GM19238 (cell line): ENCODE measurements around the gene UBE2L3.
"Not testable (repeated sequence)": the region's sequence is repeated elsewhere in the genome, so short reads cannot be mapped to it uniquely, and the experiment has no call there.

Experiments used
- DNase-seq: peaks from one replicate; pipeline ENCODE4 v3.0.0; 2011; ENCODE audit warnings: low spot score; ENCODE audit not compliant: insufficient read length

Gene UBE2L3

DNA sequence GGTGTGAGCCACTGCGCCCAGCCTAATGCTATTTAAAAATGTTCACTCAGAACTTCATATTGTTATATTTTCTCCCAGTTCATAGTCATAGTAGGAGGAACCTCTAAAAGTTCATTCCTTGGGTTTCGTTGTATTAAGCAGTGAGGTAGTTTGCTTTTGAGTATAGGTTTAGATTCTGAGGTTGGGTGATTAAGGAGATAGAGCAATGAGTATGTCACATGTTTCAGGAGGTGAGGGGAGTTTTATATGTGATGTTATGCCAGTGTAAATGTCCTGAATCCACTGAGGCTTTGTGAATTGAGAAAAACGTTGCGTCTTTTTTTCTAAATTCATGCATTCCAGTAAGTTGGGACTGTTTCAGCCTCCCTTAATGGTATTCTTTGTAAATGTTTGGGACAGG, 4.2 kb downstream of the UBE2L3 start:
- no peak for DNase-seq

DNA sequence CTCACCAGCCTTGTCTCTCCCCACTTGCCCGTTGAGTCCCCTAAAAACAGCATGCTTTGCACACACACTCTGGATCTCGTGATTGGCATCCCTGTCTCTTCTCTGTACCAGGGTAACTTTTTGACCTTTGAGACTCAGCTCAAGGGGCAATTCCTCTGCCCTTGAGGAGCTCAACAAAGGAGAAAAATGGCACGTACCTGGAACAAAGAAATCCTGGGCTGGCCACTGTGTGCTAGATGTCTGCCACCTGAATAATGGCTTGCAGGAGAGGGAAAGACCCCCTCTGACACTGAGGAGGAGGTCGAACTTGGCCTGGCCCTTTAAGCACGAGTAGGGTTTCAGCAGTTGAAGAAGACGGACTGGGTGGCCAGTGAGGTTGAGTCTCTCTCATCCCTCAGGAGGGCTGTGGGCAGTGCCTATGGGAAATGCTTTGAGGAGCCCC, 5.8 kb downstream of the UBE2L3 start:
- no peak for DNase-seq

DNA sequence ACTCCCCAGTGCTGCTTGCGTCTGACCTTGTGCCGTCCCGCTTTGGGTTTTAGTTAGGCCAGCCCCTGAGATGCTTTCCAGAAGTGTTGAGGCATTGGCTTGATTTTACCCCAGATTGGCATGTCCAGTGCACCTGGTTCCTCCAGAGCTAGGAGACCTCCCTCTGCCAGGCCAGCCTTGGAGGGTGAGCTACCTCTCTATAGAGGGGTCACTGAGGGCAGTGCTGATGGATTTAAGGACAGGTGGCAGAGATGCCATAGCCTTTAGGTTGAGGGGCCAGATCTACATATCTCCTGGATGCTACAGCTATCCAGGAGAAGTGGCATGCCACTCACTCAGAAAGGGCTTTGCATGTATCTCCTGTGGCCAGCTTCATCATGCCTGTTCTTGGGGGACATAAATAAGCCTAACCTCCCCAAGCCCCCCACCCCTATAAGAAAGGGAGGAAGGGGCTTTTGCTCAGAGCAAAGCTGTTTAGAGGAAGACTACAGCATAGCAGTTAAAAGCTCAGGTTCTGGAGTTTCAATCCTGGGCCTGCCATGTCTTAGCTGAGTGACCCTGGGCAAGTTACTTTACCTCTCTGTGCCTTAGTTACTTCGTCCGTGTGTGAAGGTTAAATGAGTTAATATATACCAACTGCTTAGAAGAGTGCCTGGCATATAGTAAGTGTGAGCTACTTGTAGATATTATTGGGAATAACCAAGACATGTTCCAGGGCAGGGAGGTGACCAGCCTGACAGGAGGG, 6.4 kb downstream of the UBE2L3 start:
- DNase-seq = no peak

DNA sequence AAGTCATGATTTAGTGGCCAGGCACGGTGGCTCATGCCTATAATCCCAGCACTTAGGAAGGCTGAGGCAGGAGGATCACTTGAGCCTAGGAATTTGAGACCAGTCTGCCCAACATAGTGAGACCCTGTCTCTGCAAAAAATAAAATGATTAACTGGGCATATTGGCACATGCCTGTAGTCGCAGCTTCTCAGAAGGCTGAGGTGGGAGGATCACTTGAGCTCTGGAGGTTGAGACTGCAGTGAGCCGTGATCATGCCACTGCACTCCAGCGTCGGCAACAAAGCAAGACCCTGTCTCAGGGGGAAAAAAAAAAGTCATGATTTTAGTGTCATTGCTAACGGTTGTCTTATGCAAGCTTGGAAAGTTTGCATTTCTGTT, 11.9 kb downstream of the UBE2L3 start:
- no peak for DNase-seq

DNA sequence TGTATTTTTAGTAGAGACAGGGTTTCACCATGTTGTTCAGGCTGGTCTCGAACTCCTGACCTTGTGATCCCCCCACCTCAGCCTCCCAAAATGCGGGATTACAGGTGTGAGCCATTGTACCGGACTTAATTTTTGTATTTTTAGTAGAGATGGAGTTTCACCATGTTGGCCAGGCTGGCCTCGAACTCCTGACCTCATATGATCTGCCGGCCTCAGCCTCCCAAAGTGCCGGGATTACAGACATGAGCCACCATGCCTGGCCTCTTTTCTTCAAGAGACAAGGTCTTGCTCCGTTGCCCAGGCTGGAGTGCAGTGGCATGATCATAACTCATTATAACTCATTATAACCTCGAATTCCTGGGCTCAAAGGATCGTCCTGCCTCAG, 13.1 kb downstream of the UBE2L3 start:
- not testable (repeated sequence) for DNase-seq

DNA sequence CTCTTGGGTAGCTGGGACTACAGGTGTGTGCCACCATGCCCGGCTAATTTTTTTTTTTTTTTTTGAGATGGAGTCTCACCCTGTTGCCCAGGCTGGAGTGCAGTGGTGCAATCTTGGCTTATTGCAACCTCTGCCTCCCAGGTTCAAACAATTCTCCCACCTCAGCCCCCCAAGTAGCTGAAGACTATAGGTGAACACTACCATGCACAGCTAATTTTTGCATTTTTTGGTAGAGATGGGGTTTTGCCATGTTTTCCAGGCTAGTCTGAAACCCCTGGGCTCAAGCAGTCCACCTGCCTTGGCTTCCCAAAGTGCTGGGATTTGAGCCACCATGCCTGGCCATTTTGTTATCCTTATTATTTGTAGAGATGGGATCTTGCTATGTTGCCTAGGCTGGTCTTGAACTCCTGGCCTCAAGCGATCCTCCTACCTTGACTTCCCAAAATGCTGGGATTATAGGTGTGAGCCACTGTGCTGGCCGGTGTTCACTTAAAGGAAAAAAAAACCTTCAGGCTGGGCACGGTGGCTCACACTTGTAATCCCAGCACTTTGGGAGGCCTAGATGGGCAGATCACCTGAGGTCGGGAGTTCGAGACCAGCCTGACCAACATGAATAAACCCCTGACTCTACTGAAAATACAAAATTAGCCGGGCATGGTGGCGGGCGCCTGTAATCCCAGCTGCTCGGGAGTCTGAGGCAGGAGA, 13.6 kb downstream of the UBE2L3 start:
- DNase-seq = not testable (repeated sequence)

DNA sequence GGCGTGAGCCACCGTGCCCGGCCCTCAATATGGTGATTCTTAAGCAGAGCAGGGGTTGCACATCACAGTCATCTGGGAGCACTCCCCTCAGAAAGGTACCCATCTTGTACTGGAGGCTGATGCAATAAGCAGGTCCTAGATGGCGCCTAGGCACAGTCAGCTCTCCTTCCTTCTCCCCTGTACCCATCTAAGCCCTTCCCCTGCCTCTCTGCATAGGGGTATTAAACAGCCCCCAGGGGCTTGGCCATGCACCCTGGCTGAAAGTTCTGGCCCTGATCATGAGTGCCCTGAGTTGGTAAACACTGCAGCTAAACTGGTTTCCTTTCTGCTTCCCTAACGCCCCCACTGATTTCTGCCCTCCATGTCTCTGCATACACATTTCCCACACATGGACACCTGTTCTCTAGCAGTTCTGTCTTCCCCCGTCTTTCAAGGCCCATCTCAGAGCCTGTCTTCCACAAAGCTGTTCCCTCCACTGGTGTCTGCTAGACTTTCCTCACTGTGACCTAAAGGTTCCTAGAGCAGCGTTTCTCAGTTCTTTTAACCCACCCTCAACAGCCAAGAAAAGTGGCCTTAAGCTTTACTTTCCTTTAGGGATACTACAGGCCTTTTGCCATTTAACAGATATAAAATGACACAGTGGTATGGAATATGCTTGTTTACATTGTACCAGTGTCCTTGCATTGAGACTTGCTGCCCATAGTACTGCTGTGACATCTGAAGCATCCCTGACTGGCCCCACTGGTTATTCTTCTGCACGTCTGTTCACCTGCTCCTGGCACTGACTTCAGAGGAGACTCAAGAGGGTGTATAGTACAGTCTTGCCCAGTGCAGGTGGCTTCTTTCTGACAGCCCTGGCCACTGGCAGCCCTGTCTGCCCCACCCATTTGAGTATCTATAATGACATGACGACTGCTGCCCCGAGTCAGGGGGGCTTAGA, 15.6 kb downstream of the UBE2L3 start:
- DNase-seq = no peak

DNA sequence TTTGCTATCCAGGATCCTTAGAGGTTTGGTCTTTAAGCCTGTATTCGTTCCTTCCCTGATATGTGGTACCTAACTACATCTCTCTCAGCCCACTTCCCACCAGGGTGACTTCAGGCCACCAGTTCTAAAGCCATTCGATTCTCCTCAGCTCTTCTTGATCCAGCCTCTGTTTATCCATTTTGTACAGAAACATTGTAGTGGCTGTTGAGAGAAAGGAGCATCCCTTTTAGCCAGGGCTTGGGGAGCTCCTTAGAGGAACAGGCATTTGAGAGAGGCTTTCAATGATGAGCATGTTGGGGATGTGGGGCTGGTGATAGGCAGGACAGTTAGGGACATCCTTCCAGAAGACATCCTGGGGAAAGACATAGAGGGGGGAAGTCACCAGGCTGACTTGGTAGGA, 17.9 kb downstream of the UBE2L3 start:
- no peak for DNase-seq

DNA sequence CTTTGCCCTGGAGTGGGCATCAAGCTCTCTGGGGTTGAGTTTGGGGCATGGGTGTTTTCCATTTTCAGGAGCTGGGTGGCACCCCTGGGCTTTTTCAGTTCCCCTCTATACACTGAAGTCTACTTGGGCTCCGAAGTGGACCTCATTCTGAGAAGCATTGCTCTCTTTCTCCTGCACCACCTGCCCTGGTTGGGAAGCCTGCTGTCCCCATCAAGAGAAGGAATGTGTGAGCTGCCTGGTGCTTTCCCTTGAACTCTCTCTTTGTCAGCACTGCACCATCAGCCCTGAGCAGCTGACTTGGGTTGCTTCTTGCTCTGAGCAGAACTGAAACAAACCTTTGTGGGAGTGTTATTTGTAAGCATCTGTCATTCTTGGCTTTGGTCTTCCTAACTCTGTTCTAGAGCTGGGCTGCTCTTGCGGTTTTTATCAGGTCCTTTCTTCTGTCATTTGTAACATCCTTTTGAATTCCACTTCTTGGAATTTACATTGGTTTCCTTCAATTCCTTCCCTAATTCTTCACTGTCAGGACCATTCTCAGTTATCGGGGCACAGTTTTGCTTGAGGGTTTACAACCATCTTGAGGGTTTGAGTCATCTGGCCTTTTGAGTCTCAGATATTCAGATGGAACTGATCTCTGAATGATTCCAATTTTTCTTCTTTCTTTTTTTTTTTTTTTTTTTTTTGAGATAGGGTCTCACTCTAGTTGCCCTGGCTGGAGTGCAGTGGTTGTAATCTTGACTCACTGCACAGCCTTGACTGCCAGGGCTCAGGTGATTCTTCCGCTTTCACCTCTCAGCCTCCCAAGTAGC, 20.5 kb downstream of the UBE2L3 start:
- peak; percentile 74 for DNase-seq

DNA sequence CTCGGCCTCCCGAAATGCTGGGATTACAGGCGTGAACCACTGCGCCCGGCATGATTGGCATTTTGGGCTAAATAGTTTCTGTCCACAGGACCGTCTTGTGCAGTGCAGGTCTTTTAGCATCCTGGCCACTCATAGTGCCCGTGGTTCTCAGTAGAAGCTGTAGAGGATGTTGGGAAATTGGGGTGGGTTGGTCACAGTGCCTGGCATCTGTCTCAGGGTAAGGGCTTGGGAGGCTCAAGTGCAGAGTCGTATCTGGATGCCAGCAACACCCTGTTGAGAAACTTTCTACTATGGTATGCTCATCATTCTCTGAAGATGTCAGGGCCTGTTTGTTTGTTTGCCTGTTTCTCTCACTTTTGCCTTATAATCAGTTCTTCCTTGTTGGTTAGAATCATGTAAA, 21.9 kb downstream of the UBE2L3 start:
- DNase-seq = no peak

DNA sequence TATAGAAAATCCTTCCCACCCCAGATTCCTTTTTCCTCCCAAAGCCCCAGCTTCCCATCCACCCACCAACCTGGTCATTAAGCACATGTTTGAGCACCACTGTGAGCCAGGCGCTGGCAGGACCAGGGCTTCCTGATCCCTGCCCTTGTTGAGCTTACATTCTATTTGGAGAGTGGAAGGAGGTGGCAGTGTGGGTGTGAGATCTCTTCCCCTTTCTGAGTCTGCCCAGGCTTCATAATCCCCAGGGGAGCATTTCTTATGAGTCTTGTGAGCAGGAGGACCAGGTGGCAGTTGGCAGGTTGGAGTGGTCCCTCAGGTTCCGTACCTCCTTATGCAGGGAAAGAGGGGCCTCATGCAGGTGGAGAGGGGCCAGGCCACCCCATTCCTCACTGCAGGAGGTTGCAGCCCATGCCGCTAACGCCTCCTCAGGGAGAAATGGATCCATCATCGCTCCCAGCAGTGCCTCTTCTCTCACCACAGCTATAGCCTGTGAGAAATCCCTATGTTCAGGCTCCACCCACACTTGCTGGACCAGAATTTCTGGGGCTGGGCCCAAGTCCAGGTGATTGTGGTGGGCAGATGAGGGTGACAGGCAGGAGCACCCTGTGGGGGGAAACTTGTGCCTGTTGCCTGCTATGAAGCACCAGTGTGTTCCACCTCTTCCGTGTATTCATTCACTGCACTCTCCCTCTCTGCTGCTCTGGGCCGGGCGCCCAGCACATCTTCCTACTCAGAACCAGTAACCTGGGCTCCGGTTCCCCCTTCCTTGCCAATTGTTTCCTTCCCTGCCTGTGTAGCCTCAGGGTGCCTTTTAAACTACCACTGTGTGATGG, 23.5 kb downstream of the UBE2L3 start:
- no peak for DNase-seq

DNA sequence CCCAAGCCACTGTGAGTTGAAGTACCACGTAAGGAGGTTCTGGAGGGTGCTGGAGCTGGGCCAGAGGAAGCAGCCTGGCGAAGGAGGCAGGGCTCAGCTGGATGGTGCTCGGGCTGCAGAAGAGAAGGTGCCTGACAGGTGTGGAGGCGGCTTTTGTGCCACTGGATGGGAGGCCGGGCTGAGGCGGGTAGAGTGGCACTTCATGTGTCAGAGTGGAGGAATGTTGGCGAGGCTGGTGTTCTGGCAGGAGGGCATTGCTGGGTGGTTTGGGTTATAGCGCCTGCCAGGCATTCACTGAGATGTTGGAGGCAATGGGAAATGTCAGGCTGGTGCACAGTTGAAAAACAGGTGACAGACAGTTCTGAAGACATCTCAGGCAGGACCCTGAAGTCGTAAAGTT, 24.2 kb downstream of the UBE2L3 start:
- no peak for DNase-seq

DNA sequence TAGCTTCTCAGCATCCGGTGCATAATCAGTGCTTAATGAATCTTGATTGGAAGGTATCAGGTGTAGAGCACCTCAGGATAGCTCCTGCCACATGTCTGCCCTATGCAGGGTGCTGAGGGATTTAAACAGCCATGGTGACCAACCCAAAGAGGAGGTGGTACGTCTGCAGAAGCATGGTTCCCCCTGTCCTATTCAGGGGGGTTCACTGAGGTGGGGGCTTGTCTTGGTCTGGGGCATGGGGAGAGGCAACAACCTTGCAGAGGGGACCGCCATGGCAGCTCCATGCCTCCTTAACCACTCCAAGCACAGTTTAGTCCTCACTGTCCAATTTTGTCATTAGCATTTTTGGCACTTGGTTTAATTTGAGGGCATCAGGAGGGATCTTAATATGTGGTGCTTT, 24.9 kb downstream of the UBE2L3 start:
- DNase-seq = no peak

DNA sequence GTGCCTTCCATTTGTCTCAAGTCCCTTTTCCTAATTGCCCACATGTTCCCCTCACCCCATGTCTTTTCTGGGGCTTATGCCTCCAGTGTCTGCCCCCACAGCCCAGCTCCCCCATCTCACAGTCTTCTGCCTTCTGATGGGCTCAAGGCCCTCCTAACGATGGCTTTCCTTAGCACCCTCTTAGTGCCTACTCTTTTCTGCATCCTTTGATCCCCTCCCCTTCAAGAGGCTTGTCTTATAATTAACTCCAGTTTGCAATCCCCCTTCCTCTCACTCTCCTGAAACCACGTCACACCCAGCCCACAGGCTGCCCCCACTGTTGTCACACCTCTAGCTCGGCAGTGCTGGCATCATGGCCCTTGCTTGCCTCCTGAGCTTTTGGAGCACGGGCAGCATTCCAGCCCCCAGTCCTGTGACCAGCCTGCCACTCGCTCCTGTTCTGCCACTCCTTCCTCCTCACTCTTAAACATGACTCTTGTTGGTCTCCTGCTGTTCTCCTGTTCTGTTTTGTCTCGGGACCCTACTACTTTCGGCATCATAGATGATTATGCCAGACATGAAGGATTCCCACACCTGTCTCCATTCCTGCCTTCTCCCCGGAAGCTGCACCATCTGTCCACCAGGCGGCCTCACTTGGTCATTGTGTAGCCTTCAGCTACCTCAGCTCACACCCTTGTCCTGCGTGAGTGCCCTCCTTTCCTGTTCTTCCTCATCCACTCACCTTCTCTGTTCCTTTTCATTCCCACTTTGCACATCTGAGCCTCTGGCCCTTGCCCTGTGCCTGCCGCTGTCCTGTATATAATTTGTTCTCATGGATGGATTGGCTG, 26.1 kb downstream of the UBE2L3 start:
- no peak for DNase-seq

DNA sequence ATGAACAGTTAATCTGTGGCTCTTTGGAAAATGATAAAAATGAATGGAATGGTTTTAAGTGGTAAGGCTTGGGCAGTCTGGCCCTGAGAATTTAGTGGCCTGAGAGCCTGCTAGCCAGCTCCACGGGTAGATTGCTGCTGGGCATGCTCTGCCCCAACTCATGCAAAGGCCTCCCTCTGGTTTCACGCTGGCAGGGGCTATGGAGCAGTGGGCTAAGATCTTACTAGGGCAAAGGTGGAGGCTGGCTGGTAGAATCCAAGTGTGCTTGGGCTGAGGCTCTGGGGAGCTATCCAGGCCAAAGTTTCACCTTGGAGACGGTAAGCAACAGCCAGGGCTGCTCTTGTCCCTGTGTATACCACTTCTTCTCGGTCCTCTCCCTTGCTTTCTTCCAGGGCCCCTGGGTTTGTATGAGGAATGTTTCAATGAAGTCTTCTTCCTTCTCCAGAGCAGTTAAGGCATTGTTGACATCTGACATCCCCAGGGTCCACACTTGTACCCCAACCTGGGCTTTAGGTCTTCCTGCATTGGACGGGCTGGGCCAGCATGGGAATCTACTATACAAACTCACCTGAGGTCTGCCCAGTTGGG, 27.4 kb downstream of the UBE2L3 start:
- DNase-seq = no peak

DNA sequence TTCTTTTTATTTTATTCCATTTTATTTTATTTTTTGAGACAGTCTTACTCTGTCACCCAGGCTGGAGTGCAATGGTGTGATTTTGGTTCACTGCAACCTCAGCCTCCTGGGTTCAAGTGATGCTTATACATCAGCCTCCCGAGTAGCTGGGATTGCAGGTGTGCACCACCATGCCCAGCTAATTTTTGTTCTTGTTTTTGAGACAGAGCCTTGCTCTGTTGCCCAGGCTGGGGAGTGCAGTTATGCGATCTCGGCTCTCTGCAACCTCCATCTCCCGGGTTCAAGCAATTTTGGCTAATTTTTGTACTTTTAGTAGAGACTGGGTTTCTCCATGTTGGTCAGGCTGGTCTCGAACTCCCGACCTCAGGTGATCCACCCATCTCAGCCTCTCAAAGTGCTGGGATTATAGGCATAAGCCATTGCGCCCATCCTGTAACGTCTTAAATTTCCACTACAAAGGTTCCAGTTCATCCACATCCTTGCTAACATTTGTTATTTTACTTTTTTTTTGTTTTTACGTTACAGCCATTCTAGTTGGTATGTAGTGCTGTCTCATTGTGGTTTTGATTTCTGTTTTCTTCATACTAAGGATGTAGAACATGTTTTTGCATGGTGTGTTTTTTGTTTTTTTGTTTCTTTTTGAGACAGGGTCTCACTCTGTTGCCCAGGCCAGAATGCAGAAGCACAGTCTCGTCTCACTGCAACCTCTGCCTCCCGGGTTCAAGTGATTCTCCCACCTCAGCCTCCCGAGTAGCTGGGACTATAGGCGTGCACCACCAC, 29.0 kb downstream of the UBE2L3 start:
- DNase-seq = not testable (repeated sequence)

DNA sequence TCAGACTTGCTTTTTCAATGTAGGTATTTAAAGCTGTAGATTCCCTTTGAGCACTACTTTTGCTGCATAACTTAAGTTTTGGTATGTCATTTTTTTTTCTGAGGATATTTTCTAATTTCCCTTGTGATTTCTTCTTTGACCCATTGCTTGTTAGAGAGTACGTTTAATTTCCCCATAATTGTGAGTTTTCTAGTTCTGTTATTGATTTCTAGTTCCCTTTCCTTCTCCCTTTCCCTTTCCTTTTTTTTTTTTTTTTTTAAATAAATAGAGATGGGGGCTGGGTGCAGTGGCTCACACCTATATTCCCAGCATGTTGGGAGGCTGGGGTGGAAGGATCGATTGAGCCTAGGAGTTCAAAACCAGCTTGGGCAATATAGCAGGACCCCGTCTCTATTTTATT, 30.8 kb downstream of the UBE2L3 start:
- no peak for DNase-seq
